Measurements from ENCODE around the gene TENM4.

Gene TENM4

GRCh38 chr11:79482800-79483199 lies 42.0 kb upstream of the TENM4 start:
- no peak for DNase-seq (ENCODE audit: low read depth)
- TF ChIP-seq CTCF (IDR thresholded peaks at IDR 0.05; ENCODE audit: control insufficient read depth, insufficient read depth, low read depth, low read length, missing control alignments): no peak
- H3K4me3 ChIP-seq (ENCODE audit: control insufficient read depth, low read depth, low read length): no peak overlapping the region

GRCh38 chr11:79481795-79482194 lies 41.0 kb upstream of the TENM4 start:
- no peak overlapping the region for H3K4me3 ChIP-seq (ENCODE audit: control insufficient read depth, low read depth, low read length)
- DNase-seq (ENCODE audit: low read depth): no peak
- no peak for TF ChIP-seq CTCF (IDR thresholded peaks at IDR 0.05; ENCODE audit: control insufficient read depth, insufficient read depth, low read depth, low read length, missing control alignments)

GRCh38 chr11:79480864-79481263 lies 40.0 kb upstream of the TENM4 start:
- no peak for TF ChIP-seq CTCF (IDR thresholded peaks at IDR 0.05; ENCODE audit: control insufficient read depth, insufficient read depth, low read depth, low read length, missing control alignments)
- H3K4me3 ChIP-seq (ENCODE audit: control insufficient read depth, low read depth, low read length): no peak overlapping the region

GRCh38 chr11:79472819-79473529 lies 32.1 kb upstream of the TENM4 start:
- H3K4me3 ChIP-seq (ENCODE audit: control insufficient read depth, low read depth, low read length): no peak overlapping the region
- no peak for TF ChIP-seq CTCF (IDR thresholded peaks at IDR 0.05; ENCODE audit: control insufficient read depth, insufficient read depth, low read depth, low read length, missing control alignments)
- no peak for DNase-seq (ENCODE audit: low read depth)

More at GRCh38 chr11:79480864-79481263, 40.0 kb upstream of the TENM4 start:
- no peak for DNase-seq (ENCODE audit: low read depth)

GRCh38 chr11:79471071-79471844 lies 30.4 kb upstream of the TENM4 start:
- no peak for TF ChIP-seq CTCF (IDR thresholded peaks at IDR 0.05; ENCODE audit: control insufficient read depth, insufficient read depth, low read depth, low read length, missing control alignments)
- no peak overlapping the region for H3K4me3 ChIP-seq (ENCODE audit: control insufficient read depth, low read depth, low read length)
- DNase-seq (ENCODE audit: low read depth): no peak

- no peak for DNase-seq (ENCODE audit: low read depth)
- no peak for TF ChIP-seq CTCF (IDR thresholded peaks at IDR 0.05; ENCODE audit: control insufficient read depth, insufficient read depth, low read depth, low read length, missing control alignments)
- H3K4me3 ChIP-seq (ENCODE audit: control insufficient read depth, low read depth, low read length): no peak overlapping the region
Measured at GRCh38 chr11:79470161-79470560, 29.3 kb upstream of the TENM4 start.
